ENCODE data around the gene GCNT1. TPM values are rescaled to one million over a fixed set of nuclear protein-coding genes. Genes with fewer than 3 reads are reported as not detected.

The GCNT1 gene
- total and polyA plus RNA-seq, 9 donors = 0.90 to 5.9 (median 3.0) TPM

DNA sequence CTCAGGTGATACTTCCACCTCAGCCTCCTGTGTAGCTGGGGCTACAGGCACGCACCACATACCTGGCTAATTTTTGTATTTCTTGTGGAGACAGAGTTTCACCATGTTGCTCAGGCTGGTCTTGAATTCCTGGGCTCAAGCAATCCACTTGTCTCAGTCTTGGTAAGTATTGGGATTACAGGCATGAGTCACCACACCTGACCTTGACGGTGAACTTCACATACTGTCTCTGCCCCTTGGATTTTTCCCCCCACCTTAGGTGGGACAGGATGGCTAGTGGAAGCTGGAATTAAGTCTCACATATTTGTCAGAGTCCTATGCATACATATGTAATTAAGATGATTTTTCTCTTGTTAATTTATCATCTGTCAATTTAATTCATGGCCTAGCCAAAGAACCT, 43.8 kb upstream of the GCNT1 start:
- intact Hi-C loops (cut with DNase I) = no loop called here
- Histone ChIP-seq H3K4me1 (ENCODE audit: insufficient read depth) (no peaks in the 10 kb centered on the region), H3K27ac (no peak overlapping the region), H3K9me3 (no peaks in the 10 kb centered on the region), H3K36me3 (no peaks in the 10 kb centered on the region), H3K27me3 (no peaks in the 10 kb centered on the region), H3K4me3 (no peak overlapping the region)
- no peak for TF ChIP-seq EP300 (IDR thresholded peaks at IDR 0.05)
- no peak for DNase-seq
- WGBS, 3 donors = 71 to 90% (median 88%) methylated on average over 2 of the region's 2 CpGs

DNA sequence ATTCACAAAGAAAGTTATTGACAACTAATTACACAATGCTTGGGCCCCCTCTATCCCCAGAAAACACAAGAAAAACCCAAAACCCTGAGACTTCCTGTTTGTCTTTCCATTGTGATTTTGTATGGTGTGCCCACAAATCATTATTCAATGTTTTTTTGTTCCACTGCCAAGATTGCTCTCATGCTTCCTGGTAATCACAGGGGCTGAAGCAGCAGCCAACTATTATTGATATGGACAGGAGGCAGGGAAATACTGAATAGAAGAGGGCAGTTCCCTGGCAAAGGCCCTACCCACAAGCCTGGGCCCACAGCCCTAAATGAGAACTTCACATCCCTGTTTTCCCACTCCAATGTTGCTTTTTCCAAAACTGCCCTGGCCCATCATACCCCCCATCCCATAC, 43.3 kb upstream of the GCNT1 start:
- intact Hi-C loops (cut with DNase I) = no loop called here
- no peak for TF ChIP-seq POLR2A (IDR thresholded peaks at IDR 0.05)
- no peak for TF ChIP-seq CTCF (IDR thresholded peaks at IDR 0.05)
- no peak for TF ChIP-seq EP300 (IDR thresholded peaks at IDR 0.05)
- no peak overlapping the region for H3K4me3 ChIP-seq
- no peaks in the 10 kb centered on the region for H3K36me3 ChIP-seq
- no peaks in the 10 kb centered on the region for H3K4me1 ChIP-seq (ENCODE audit: insufficient read depth)
- no peaks in the 10 kb centered on the region for H3K9me3 ChIP-seq
- DNase-seq = no peak
- no peaks in the 10 kb centered on the region for H3K27me3 ChIP-seq
- H3K27ac ChIP-seq = no peak overlapping the region

DNA sequence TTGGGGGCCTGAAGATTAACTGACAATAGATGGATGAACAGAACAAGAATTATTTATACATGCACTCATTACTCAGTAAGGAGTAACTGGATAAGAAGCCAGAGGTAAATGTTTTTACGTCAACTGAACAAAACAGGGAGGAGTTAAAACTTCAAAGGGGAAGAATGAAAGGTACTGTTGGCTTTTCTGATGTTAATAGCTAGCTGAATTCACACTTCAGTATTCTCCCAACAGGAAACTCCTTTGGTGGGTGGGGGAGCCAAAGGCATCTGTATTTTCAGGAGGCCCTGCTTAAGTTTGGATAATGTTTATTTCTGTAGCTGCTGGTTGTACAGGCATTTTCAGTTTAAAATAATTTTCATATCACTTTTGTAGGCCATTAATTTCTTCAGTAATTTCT, 41.6 kb upstream of the GCNT1 start:
- intact Hi-C loops (cut with DNase I) = no loop called here
- H3K9me3 ChIP-seq = no peaks in the 10 kb centered on the region
- H3K27me3 ChIP-seq = no peaks in the 10 kb centered on the region
- 36 to 91% (median 41%) methylated on average over 1 of the region's 1 CpG for WGBS, 3 donors
- H3K4me3 ChIP-seq = no peak overlapping the region
- no peak for DNase-seq
- H3K4me1 ChIP-seq (ENCODE audit: insufficient read depth) = no peaks in the 10 kb centered on the region
- no peaks in the 10 kb centered on the region for H3K36me3 ChIP-seq
- no peak for TF ChIP-seq CTCF (IDR thresholded peaks at IDR 0.05)
- TF ChIP-seq POLR2A (IDR thresholded peaks at IDR 0.05) = no peak
- TF ChIP-seq EP300 (IDR thresholded peaks at IDR 0.05) = no peak
- no peak overlapping the region for H3K27ac ChIP-seq

DNA sequence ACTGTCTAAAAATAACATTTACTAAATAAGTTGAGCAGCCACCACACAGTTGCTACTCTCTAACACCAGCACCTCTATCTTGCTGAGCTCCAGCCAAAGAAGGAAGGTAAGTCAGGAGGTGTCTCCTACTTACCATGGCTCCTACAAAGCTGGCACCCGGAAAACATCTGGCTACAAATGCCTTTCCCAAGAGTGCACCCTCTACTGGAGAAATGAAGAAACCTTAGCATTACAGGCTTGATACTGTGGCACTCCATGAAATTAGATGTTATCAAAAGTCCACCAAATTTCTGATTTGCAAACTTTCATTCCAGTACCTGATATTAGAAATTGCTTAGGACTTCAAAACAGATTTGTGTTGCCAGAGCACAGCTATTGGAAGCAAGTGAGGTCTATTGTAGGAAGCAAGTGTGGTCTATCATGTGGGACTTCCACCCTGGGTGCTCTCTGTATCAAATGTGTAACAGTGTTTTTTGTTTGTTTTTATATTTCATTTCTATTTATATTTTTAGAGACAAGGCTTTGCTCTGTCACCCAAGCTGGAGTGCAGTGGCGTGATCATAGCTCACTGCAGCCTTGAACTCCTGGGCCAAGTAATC, 39.1 kb upstream of the GCNT1 start:
- no peak overlapping the region for H3K27ac ChIP-seq
- no peak for TF ChIP-seq EP300 (IDR thresholded peaks at IDR 0.05)
- no peak for TF ChIP-seq POLR2A (IDR thresholded peaks at IDR 0.05)
- no peak for TF ChIP-seq CTCF (IDR thresholded peaks at IDR 0.05)
- no peak for DNase-seq
- H3K9me3 ChIP-seq = no peaks in the 10 kb centered on the region
- no peaks in the 10 kb centered on the region for H3K27me3 ChIP-seq
- H3K36me3 ChIP-seq = no peaks in the 10 kb centered on the region
- intact Hi-C loops (cut with DNase I) = no loop called here
- H3K4me3 ChIP-seq = no peak overlapping the region
- no peaks in the 10 kb centered on the region for H3K4me1 ChIP-seq (ENCODE audit: insufficient read depth)
- WGBS, 3 donors = 80 to 91% (median 81%) methylated on average over 2 of the region's 2 CpGs

DNA sequence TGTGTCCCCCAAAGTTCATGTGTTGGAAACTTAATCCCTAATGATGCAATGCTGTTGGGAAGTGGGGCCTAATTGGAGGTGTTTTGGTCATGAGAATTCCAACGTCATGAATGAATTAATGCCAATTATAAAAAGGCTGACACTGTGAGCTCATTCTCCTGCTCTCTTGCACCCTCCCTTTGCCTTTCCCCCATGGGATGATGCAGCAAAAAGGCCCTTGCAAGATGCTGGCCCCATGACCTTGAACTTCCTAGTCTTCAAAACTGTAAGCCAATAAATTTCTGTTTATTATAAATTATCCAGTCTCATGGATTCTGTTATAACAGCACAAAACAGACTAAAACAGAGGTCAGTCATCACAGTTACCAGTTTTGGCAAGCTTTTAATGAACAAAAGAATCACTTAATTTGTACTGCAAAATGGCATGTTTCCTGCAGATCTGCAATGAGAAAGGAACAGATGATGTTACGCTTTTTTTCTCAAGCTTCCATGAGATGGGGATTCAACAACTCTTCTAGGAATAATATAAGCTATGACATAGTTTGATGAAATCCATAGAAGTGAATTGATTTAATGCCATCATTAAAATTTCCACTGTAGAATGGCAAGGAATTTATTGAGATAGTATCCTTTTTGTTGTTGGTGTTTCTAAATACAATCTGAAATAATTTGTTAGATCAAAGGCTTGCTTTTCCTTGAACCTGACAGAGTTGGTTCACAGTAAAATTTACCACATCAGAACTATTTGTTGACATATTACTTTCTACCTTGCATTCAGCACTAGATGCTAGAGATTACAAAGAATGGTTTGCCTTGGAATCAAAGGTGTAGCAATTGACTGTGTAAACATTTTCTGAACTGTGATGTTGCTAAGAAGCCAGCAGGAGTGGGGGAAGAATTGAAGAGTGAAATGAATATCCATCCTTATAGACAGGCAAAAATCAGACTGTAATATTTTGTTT, 35.5 kb upstream of the GCNT1 start:
- TF ChIP-seq EP300 (IDR thresholded peaks at IDR 0.05) (no peak), CTCF (IDR thresholded peaks at IDR 0.05) (no peak), POLR2A (IDR thresholded peaks at IDR 0.05) (no peak)
- WGBS, 3 donors = 39 to 52% (median 45%) methylated on average over 2 of the region's 2 CpGs
- intact Hi-C loops (cut with DNase I) = no loop called here

More for the DNA sequence above, 35.5 kb upstream of the GCNT1 start:
- no peaks in the 10 kb centered on the region for H3K9me3 ChIP-seq
- H3K36me3 ChIP-seq = no peaks in the 10 kb centered on the region
- no peaks in the 10 kb centered on the region for H3K27me3 ChIP-seq
- H3K4me3 ChIP-seq = no peak overlapping the region
- no peaks in the 10 kb centered on the region for H3K4me1 ChIP-seq (ENCODE audit: insufficient read depth)
- DNase-seq = no peak
- H3K27ac ChIP-seq = no peak overlapping the region

Data from ovary (tissue), 9 donors.